SKM-1 treated with dmso at 0.1 percent for 144 hours (cell line): ENCODE results near the gene SNRPB2.

Experiments
- DNase-seq: peaks from one replicate; lab custom pipeline; 2025; ENCODE audit not compliant: unreplicated experiment; lab: John Stamatoyannopoulos, UW

The SNRPB2 gene

GRCh38 chr20:16729080-16729479 is 746 bp upstream of the SNRPB2 start:
- no peak for DNase-seq

- peak; percentile 22 for DNase-seq
Measured at GRCh38 chr20:16732506-16733152, 2.8 kb downstream of the SNRPB2 start.

- no peak for DNase-seq
Measured at GRCh38 chr20:16740365-16741072, 10.7 kb downstream of the SNRPB2 start.

GRCh38 chr20:16744178-16744807 is 14.5 kb downstream of the SNRPB2 start:
- DNase-seq, result no peak

DNA sequence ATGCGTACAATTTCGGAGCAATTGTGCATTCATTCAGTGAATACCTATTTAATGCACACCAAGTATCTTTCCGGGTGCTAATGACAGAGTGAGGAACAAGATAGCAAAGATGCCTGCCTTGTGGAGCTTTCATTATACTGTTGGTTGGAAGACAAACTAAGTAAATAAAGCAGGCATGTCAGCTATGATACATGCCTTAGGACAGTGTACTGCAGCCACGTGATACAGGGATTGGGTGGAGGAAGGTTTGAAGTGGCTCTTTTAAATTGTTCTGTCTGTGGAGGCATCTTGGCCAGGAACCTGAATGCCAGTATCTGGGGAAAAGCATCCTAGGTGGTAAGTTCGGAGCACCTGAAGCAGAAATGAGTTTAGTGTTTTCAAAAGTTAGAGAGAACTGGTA is 15.4 kb downstream of the SNRPB2 start:
- DNase-seq, result no peak

DNA sequence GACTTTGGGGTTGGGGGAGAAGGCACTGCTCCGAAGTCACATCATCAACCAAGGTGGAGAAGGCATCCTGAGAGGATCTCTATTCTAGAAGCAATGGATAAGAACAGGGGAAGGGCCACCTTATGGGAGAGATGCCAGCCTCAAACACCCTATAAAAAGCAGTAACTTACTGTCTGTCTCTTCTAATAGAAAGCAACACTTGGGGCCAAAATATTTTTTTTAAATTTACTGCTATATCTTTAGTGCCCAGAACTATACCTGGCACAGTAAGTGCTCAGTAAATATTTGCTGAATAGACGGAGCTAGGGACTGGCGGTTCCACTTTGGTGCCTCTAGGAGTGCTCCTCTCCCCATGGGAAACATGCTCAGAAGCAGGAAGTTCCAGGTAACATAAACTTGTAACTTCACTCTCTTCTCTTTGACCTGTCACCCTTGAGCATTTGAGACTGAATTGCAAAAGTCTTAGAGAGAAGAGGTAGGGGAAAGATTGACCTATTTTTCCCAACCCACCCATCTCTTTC is 17.5 kb downstream of the SNRPB2 start:
- no peak for DNase-seq

DNA sequence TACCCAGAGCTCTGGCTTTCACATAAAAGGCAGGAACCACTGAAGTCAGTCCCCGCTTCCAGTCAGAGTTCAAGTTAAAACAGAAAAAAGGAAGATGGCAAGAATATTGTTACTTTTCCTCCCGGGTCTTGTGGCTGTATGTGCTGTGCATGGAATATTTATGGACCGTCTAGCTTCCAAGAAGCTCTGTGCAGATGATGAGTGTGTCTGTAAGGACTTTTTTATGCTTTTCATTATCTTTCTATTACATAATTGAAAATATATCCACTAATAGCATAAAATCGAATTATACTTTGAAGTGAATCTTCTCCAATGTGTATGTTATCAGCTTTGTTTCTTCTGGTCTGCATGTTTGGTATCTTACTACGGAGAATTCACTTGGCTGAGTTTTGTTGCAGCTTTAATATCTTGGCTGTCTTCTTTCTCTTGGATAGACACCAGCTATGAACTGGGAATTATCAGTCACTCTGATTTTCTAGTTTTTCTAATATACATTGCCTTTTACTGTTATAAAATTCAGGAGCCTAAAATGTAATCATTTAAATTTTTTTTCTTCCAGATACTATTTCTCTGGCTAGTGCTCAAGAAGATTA is 18.6 kb downstream of the SNRPB2 start, which contains the start of gene OTOR:
TSS of gene OTOR (plus strand) at position 51 of the 593 bp plus-strand sequence. CDS start at position 95, 44 bp downstream.
- DNase-seq, result no peak

DNA sequence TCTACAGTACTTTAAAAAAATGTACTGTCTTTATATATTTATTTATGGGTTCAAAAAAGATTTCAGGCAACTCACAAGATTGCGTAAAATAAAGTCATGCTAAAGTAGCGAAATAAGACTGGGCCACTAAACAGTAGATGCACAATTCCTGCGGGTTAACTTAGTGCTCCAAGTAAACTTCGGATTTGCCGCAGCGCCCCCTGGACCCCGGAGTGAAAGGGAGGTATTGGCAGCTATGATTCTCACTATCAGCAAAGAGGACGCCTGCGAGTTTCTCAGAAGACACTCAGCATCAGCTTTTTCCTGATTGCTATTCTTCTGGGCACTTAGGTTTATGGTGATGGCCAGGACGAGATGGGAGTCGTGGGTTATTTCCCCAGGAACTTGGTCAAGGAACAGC is 19.7 kb downstream of the SNRPB2 start:
- no peak for DNase-seq

DNA sequence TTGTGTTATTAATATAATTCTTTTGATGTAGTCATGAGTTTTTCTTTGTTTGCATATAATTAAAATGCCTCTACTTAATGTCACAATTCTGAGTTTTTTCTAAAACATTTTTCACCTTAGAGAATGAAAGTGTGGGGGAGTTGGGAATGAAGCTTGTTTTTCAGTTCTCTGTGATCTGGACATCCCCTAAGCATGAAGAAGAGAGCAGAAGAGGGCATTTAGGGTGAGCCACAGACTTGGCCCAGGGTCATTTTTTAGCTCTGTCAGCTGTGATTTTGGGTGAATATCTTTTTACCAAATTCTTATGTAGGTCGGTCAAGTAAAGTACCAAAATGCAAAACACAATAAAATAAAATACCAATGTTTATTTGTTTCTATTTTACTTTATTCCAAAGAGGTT is 22.3 kb downstream of the SNRPB2 start:
- no peak for DNase-seq

DNA sequence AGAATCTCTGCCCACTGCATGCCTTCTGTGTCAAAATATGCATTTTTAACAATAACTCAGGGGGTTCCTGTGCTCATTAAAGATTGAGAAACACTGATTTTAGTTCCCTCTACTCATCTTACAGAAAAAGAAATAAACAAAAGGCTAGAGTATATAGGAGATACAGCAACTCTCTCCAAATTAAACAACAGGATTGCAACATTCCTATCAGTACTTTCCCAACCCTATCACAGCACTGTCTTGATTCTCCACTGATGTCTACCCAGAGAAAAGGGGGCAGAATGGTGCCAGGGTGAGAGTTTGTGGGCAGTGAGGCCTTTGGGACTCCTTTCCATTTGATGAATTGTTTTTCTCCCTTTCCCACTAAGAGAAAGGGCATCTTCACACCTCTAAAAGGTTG is 23.1 kb downstream of the SNRPB2 start:
- no peak for DNase-seq

DNA sequence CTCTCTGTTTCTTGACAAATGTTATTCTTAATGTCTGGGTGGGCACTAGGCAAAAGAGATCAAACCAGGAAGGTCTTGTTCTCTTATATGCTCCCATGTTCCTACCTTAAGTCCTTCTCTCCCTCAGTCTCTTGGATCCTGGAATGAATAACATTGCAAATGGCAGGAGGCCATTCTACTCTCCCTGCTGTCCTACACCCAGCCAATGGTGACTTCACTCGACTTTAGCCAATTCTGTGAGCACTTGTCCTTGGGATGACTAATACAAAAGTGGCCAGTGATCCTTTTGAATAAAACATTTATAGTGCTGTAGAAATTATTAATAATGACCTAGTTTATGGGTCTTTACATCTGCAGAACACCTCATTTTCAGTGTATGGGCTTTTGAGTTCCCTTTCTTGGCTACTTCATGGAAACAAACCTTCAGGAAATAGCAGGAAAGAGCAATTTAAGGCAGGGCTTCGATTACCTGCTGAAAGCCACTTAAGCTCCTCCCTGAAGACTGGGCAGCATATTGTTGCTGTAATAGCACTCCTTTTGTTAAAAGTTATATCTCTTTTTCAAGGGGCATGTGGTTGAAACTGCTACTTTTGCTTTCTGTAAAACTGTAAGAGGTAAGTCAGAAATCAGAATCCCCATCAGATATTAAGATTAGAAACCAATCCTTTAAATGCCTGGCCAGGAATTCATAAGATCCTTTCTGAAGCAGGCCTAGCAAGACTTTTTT is 28.8 kb downstream of the SNRPB2 start:
- DNase-seq, result no peak

DNA sequence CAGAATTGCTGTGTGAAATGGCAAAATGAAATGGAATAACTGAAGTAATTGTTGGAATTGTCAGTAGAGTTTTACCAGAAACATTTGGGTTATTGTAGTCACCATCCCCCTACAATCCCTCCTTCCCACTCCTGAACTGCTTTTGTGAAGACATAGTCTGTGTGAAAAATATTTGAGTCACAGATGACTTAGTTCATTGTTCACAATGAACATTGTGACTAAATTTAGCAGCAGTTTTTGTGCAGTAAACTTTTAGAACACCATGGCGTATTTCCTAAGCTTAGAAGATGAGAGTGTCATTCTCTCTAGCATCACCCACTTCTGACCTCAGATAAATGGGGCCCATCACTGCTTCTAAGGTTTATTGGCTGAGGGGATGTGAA is 29.3 kb downstream of the SNRPB2 start:
- no peak for DNase-seq

DNA sequence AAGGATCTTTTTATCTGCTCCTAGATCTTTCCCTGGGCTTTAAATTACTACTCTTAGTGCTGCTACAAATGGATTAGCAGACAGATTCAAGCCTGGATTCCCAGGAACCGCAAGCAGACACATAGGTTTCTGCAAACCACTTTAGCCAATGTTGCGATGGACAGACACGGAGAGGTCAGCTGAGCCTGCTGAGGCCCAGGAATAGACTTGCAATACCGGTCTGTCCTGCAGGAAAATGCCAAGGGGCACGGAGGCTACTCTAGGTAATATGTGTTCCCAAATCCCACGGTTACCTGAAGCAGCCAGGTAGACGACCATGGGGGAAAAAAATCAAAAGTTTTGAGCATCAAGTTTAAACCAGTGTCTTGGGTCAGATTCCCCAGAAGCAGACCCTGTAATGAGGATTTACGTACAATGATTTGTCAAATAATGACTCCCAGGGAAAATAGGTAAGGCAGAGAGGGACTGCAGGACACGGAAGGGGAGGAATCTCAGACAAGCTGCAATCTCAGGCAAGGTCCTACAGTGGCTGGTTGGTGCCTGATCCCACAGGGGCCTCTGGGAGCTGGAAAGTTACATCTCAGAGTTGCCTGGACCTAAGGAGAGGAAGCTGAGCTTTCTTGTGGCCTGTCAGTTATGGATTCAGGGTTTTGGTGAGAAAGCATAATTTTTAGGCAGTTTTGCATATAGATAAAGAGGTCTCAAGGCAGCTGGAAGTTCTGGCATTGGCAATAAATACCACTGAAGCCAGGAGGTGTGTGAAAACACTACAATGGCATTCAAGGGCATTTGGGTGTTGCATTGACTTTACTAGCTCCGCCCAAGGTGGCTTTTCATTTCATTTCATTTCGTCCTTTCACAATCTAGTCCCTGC is 30.8 kb downstream of the SNRPB2 start:
- DNase-seq, result no peak

GRCh38 chr20:16761305-16761829 is 31.5 kb downstream of the SNRPB2 start:
- DNase-seq, result peak; percentile 12

- DNase-seq, result no peak
Measured at GRCh38 chr20:16764560-16764959, 34.7 kb downstream of the SNRPB2 start.

GRCh38 chr20:16771213-16771612 is 41.4 kb downstream of the SNRPB2 start:
- no peak for DNase-seq

DNA sequence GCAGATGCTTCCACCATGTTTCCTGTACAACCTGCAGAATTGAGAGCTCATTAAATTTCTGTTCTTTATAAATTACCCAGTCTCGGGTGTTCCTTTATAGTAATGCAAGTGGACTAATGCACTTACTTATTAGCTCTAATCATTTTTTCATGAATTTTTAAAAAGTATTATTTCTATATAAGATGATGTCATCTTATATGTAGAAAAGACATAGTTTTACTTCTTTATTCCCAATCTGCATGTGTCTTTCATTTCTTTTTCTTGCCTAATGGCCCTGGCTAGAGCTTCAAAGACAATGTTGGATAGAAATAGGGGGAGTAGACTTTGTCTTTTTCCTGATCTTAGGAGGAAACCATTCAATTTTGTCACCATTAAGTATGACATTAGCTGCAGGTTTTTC is 46.1 kb downstream of the SNRPB2 start:
- no peak for DNase-seq

DNA sequence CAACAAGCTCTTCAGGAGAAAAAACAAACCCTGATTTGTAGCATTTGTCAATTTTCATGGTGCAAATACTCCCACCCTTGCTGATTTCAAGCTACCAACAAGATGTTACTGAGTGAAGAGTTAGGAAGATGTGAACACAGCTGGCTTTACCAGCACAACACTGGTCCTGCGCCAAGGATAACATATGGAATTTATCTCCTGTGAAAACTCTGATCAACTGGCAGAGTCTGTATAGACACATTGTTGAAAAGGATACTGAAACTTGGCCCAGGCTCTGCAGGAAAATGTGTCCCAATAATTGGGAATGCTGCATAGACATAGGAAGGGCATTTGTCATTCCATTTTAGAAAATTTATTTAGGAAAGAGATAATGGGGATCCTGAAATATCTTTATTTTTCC is 47.3 kb downstream of the SNRPB2 start:
- no peak for DNase-seq

GRCh38 chr20:16778159-16778558 is 48.3 kb downstream of the SNRPB2 start:
- no peak for DNase-seq

GRCh38 chr20:16781496-16781895 is 51.7 kb downstream of the SNRPB2 start:
- DNase-seq, result no peak
